HEK293T (cell line): ENCODE results near the gene KCNK1.

ENCODE experiments used
- BHLHE40 ChIP-seq: fragments of 450-650 bp; IDR thresholded peaks from 2 replicates; pipeline ENCODE4 v1.6.1; 2016; ENCODE audit warnings: mild to moderate bottlenecking, moderate library complexity, borderline replicate concordance
- FOXM1 ChIP-seq: fragments of 450-650 bp; IDR thresholded peaks from 2 replicates; pipeline ENCODE4 v1.6.1; 2017; ENCODE audit warnings: mild to moderate bottlenecking, borderline replicate concordance
- TARDBP ChIP-seq: fragments of 450-650 bp; IDR thresholded peaks from 2 replicates; pipeline ENCODE4 v1.6.1; 2016

GRCh38 chr1:233721004-233721595, 107.2 kb downstream of the KCNK1 start:
- TF ChIP-seq FOXM1 = no peak
- TF ChIP-seq TARDBP = no peak
- no peak for TF ChIP-seq BHLHE40
